Left lung (tissue), 10 donors: ENCODE results near the gene SIRT6. TPM values are rescaled to one million over a fixed set of nuclear protein-coding genes. Genes with fewer than 3 reads are reported as not detected.

ENCODE experiments used
- ATAC-seq: fragments of 200-7000 bp; cut with Tn5 transposase; one replicate; pipeline ENCODE4 v1.9.1; 2020; ENCODE audit warnings: moderate library complexity
- DNase-seq, 4 donors: peaks; one replicate each; pipeline ENCODE4 v3.0.0-alpha.2; 2013 to 2020
- H3K27ac ChIP-seq, 2 donors: fragments of 200-600 bp; sonication (generic) in 1 of 2; one replicate each; pipeline versions ENCODE4 v1.5.0 to v1.8.0; 2020 to 2021
- H3K27me3 ChIP-seq, 2 donors: fragments of 200-600 bp; sonication (generic) in 1 of 2; one replicate each; pipeline versions ENCODE4 v1.5.0 to v1.8.0; 2020 to 2021
- H3K36me3 ChIP-seq, 2 donors: fragments of 200-600 bp; sonication (generic) in 1 of 2; one replicate each; pipeline versions ENCODE4 v1.5.0 to v1.8.0; 2020 to 2021
- H3K4me1 ChIP-seq, 2 donors: fragments of 200-600 bp; one replicate each; pipeline ENCODE4 v1.8.0; 2021
- H3K4me3 ChIP-seq, 2 donors: fragments of 200-600 bp; sonication (generic) in 1 of 2; one replicate each; pipeline versions ENCODE4 v1.5.0 to v1.8.0; 2020 to 2021; ENCODE audit warnings: mild to moderate bottlenecking in 1 of 2
- H3K9me3 ChIP-seq, 2 donors: fragments of 200-600 bp; sonication (generic) in 1 of 2; one replicate each; pipeline versions ENCODE4 v1.5.0 to v1.8.0; 2020 to 2021
- intact Hi-C, 2 donors: fragments of 100-400 bp; cut with DNase I; formaldehyde crosslinking; loops; one replicate each; pipeline versions ENCODE4 v1.11.2 to v1.14.2; 2022
- polyA plus RNA-seq, 6 donors: library from polyadenylated mRNA; unstranded; fragments of 120-200 nt; gene quantifications; one replicate each; pipeline ENCODE4 v1.2.1, GENCODE V29; 2013; ENCODE audit not compliant: insufficient read length in 6 of 6
- total RNA-seq, 2 donors: library from RNA; stranded (reverse); fragmentation: NEBNext Ultra II Directional; extraction: Animal tissue kit (Norgen Biotek cat#: 25700); gene quantifications; one replicate each; pipeline ENCODE4 v1.2.1, GENCODE V29; 2021
- TF ChIP-seq, protein P1 (sequence below), 2 donors: fragments of 200-600 bp; sonication (generic) in 1 of 2; IDR thresholded peaks; one replicate each; pipeline versions ENCODE4 v1.5.0 to v1.8.0; 2021; ENCODE audit warnings: antibody characterized with exemption in 2 of 2
- donor health status: DM: no; HTN: yes; CAD: no.
- donor health status: DM: no; HTN: no; CAD: no.

Gene SIRT6
- total and polyA plus RNA-seq, 8 donors, result 17.8 to 24.7 (median 20.2) TPM

DNA sequence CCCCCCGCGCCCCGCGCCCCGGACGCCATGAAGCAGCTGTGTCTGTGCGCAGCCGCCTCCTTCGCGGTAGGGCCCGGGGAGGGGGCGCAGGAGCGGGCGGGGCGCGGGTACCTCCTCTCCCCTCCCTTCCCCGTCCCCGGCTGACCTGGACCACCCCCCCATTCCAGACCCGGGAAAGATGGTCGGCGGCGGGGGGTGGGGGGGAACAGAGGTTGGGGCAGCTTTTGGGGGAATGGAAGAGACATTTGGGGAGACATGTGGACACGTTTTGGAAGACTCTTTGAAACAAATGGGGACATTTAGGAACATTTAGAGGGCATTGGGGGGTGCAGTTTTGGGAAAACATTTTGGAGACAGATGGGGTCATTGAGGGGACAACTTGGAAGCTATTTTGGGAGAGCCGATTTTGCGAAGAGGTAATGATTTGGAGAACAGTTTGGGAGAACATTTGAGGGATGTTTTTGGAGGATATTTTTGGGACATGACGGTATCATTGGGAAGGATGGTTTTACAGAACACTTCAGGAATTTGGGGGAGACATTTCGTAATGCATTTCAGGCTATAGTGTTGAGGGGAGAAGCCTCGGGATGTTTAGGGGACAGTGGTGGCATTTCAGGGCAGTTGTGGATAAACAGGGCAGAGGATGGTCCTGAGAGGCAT is 16.2 kb upstream of the SIRT6 start:
- DNase-seq (no peak), ATAC-seq (no peak)
- H3K4me1 ChIP-seq, result peaks cover 0 to 8% of the 10 kb centered on the region in 2 donors
- H3K27ac ChIP-seq, result no peak overlapping the region
- H3K9me3 ChIP-seq, result no peaks in the 10 kb centered on the region
- H3K4me3 ChIP-seq, result no peak overlapping the region
- TF ChIP-seq, protein P1, sequence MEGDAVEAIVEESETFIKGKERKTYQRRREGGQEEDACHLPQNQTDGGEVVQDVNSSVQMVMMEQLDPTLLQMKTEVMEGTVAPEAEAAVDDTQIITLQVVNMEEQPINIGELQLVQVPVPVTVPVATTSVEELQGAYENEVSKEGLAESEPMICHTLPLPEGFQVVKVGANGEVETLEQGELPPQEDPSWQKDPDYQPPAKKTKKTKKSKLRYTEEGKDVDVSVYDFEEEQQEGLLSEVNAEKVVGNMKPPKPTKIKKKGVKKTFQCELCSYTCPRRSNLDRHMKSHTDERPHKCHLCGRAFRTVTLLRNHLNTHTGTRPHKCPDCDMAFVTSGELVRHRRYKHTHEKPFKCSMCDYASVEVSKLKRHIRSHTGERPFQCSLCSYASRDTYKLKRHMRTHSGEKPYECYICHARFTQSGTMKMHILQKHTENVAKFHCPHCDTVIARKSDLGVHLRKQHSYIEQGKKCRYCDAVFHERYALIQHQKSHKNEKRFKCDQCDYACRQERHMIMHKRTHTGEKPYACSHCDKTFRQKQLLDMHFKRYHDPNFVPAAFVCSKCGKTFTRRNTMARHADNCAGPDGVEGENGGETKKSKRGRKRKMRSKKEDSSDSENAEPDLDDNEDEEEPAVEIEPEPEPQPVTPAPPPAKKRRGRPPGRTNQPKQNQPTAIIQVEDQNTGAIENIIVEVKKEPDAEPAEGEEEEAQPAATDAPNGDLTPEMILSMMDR (IDR thresholded peaks at IDR 0.05), result no peak
- intact Hi-C loops, result no loop called here
- H3K27me3 ChIP-seq, result peaks cover 12 to 73% of the 10 kb centered on the region in 2 donors
- no peaks in the 10 kb centered on the region for H3K36me3 ChIP-seq

DNA sequence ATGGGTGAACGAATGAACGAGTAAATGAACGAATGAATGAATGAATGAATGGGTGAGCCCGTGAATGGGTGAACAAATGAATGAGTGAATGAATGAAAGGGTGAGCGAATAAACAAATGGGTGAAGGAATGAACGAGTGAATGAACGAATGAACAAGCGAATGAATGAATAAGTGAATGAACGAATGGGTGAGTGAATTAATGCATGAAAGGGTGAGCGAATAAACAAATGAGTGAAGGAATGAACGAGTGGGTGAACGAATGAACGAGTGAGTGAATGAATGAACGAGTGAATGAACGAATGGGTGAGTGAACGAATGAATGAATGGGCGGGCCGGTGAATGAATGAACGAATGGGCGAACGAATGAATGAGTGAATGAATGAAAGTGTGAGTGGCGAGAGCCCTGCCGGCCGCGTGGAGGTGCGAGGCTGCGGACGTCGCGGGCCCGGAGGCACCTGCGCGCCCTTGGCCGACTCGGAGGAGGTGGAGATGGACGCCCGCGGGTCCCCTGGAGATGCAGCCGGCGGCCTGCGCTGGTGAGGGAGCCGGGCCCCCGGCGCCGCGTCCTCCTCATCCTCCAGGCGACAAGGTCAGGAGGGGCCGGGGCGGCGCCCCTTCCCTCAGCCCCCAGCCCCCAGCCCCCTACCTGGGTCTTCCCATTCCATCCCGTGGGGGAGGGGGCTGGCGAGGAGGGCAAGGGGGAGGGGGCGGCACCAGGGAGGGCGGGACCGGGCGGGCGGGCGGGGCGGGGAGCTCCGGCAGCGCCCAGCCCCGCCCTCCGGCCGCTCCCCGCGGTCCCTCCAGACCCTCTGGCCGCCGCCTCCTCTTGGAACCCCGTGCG is 15.5 kb upstream of the SIRT6 start:
- ATAC-seq, result no peak
- peaks cover 0 to 8% of the 10 kb centered on the region in 2 donors for H3K4me1 ChIP-seq
- H3K27me3 ChIP-seq, result peaks cover 12 to 80% of the 10 kb centered on the region in 2 donors
- no peaks in the 10 kb centered on the region for H3K36me3 ChIP-seq
- DNase-seq, result peak in 1 of 4 donors; percentile 7
- H3K9me3 ChIP-seq, result no peaks in the 10 kb centered on the region
- TF ChIP-seq, protein P1 (IDR thresholded peaks at IDR 0.05), result no peak
- no peak overlapping the region for H3K4me3 ChIP-seq
- H3K27ac ChIP-seq, result no peak overlapping the region
- intact Hi-C loops, result no loop called here

DNA sequence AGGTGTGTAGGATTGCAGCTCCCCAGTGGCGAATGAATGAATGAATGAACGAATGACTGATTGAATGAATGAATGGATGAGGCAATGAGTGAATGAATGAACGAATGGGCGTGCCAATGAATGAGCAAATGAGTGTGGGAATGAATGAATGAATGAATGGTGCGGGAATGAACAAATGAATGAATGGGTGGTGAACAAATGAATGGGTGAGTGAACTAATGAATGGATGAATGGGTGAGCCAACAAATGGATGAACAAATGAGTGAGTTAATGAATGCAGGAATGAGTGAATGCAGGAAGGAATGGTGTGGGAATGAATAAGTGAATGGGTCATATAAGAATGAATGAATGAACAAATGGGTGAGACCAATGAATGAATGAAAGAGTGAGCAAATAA is 14.9 kb upstream of the SIRT6 start:
- DNase-seq (no peak), ATAC-seq (no peak)
- Histone ChIP-seq H3K36me3 (no peaks in the 10 kb centered on the region), H3K4me3 (no peak overlapping the region), H3K27me3 (peaks cover 12 to 86% of the 10 kb centered on the region in 2 donors), H3K27ac (no peak overlapping the region), H3K4me1 (peaks cover 0 to 8% of the 10 kb centered on the region in 2 donors), H3K9me3 (no peaks in the 10 kb centered on the region)
- TF ChIP-seq, protein P1 (IDR thresholded peaks at IDR 0.05), result no peak
- intact Hi-C loops, result no loop called here

DNA sequence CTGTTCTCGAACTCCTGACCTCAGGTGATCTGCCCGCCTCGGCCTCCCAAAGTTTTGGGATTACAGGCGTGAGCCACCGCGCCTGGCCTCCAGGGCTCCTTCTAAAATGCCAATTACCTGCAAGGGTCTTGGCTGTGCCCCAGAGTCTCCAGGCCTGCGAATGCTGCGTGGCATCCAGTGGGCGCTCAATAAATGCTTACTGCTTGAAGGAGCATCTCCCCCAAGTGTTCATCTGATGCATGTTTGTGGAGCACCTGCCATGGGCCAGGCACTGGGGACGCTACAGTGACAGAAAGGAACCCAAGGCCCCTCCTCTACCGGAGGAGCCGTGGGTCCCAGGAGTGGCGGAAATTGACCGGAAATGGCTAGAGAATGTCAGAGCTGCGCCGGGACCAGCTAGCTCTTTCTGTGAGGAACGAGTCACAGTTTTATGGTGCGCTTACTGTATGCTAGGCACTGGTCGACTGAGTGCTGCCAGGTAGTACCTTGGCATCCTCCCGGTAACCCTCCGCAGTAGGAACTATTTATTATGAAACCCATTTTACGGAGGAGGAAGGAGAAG is 14.3 kb upstream of the SIRT6 start:
- intact Hi-C loops, result no loop called here
- no peak for ATAC-seq
- Histone ChIP-seq H3K4me1 (peaks cover 0 to 8% of the 10 kb centered on the region in 2 donors), H3K9me3 (no peaks in the 10 kb centered on the region), H3K36me3 (no peaks in the 10 kb centered on the region), H3K27ac (no peak overlapping the region), H3K27me3 (peaks cover 12 to 86% of the 10 kb centered on the region in 2 donors), H3K4me3 (no peak overlapping the region)
- DNase-seq, result no peak
- TF ChIP-seq, protein P1 (IDR thresholded peaks at IDR 0.05), result no peak

DNA sequence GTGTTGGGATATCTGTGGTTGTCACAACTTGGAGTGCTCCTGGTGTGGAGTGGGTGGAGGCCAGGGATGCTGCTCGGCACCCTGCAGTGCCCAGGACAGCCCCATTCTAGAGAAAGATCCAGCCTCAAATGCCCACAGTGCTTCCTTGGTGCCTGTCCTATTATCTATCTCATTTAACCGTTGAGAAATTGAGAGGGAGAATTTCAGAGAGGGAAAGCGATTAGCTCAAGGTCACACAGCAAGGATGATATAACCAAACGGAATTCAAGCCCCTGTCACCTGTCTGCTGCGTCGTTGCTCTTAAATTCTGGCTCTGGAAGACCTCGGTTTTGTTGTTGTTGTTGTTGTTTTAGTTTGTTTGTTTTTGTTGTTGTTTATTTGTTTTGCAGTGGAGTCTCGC is 13.6 kb upstream of the SIRT6 start:
- Histone ChIP-seq H3K4me1 (peaks cover 0 to 8% of the 10 kb centered on the region in 2 donors), H3K27ac (no peak overlapping the region), H3K36me3 (no peaks in the 10 kb centered on the region), H3K9me3 (no peaks in the 10 kb centered on the region), H3K27me3 (peaks cover 12 to 86% of the 10 kb centered on the region in 2 donors), H3K4me3 (no peak overlapping the region)
- intact Hi-C loops, result no loop called here
- DNase-seq, result no peak
- TF ChIP-seq, protein P1 (IDR thresholded peaks at IDR 0.05), result no peak
- no peak for ATAC-seq
